Hypothalamus (tissue), 51 donors: ENCODE measurements around the gene BMPR2.
A peak's percentile ranks its signal among the peaks of the same experiment; 100 is the strongest.
"Not testable (repeated sequence)": the region's sequence is repeated elsewhere in the genome, so short reads cannot be mapped to it uniquely, and the experiment has no call there.

Experiments
- DNase-seq, 51 donors: peaks; one replicate each; lab custom pipeline; 2025; lab: John Stamatoyannopoulos, UW

Gene BMPR2

DNA sequence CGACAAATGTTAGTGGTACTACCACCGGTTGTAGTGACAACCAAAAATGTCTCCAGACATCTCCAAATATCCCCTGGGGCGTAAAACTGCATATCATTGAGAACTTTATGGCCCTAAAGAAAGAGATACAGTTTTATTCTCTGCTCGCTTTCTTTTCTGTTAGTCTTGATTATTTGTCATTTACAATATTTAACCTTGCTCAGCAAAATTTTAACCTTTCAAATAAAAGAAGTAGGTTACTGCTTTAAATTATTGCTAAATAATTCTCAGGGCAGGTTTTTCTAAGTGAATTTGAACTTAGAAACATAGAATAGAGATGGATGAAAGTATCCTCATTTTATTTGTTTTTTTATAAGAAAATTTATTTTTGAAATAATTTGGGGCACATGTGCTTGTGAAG is 67.9 kb downstream of the BMPR2 start:
- no peak for DNase-seq

DNA sequence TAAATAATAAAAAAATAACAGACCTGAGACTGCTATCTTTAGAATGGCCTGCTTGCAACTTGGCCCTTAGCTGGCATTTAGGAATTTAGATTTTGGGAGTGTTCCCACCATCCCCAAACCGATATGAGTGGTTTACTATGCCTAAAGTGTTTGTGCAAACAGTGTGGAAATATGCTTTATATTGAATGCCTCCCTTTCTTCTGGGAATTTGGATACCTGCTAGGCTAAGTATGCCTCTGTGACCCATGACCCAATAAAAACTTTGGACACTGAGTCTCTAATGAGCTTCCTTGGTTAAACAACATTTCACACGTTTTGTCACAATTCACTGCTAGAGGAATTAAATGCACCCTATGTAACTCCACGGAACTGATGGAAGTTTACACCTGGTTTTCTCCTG is 73.2 kb downstream of the BMPR2 start:
- no peak for DNase-seq

DNA sequence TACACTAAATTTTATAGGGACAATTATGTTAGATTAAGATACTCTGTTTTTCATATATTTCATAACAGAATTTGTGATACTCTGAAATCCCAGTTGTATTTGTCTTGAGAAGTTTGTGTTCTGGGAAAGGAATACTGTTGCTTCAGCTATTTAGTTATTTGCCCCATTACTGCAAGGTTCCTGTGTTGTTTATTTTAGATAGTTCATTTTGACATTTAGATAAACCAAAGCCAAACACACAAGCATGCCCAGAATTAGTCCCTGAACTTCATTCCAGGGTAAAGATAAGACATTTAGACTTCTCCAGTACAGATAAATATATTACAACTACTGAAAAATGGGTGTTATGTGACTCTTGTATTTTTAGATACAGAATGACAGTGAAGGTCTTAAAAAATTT is 74.7 kb downstream of the BMPR2 start:
- no peak for DNase-seq

DNA sequence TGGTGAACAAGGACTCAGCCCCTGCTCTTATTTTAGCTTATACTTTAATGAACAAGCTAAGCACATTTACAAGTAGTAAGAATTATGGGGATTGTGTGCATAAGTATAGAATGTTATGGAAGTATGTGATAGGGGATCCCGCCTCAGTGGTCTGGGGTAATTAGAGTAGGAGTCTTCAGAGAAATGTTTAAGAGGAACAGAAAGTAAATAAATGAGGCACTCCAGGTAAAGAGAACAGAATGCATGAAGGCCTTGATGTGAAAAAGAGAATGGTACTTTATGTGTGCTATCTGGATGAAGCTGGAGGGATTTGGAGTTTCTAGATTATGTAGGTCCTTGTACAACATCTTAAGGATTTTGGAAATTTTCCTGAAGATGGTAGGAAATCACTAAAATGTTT is 76.6 kb downstream of the BMPR2 start:
- DNase-seq, result no peak

DNA sequence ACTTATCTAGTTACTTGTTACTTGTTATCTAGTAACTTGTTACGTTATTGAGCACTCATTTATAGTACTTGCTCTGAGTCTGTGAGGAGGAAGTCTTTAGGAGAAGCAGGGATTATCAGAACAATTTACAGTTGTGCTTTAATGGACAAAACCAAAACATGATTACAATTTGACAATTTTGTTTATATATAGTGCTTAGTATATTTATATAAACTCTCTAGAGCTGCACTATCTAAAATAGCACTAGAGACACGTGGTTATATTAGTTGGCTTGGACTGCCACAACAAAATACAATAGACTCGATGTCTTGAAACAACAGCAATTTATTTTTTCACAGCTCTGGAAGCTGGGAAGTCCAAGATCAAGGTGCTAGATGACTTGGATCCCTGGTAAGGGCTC is 78.4 kb downstream of the BMPR2 start:
- DNase-seq, result no peak

DNA sequence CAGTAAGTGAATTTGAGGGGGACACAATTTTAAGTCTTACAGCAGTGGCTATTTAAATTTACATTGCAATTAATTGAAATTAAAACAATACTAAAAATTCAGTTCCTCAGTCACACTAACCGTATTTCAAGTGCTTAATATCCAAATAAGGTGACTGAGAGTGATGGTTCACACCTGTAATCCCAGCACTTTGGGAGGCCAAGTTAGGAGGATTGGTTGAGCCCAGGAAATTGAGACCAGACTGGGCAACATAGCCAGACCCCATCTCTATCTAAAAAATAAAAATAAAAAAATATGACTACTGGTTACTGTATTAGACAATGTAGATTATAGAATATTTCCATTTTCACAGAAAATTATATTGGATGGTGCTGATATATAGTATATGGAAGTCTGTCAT is 79.0 kb downstream of the BMPR2 start:
- no peak for DNase-seq

DNA sequence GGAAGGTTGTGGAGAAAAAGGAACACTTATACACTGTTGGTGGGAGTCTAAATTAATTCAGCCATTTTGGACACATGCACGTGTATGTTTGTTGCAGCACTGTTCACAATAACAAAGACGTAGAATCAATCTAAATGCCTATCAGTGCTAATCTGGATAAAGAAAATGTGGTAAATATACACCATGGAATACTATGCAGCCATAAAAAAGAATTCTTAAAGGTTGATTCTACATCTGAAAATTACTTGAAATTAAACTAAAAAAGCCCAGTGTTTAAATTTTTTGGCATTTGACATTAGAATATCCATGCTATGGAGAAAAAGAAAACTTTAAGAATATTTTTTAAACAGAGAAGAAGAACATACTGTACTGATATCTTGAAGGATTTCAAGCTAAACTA is 84.0 kb downstream of the BMPR2 start:
- no peak for DNase-seq

DNA sequence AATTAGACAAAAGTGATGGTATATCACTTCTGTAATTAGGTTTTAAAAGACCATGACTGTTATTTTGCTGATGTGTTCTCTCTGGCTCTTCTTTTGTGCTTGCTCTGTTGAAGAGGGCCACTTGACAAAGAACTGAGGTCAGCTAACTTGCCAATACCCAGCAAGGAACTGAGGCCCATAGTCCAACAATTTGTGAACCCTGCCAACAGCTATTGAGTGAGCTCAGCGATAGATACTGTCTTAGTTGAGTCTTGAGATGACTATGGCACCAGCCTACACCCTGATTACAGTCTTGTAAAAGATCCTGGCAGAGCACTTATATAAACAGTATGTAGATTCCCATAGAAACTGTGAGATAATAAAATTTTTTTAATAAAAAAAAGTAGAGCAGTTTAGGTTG is 103.0 kb downstream of the BMPR2 start:
- DNase-seq, result peak in 1 of 51 donors; percentile 0

DNA sequence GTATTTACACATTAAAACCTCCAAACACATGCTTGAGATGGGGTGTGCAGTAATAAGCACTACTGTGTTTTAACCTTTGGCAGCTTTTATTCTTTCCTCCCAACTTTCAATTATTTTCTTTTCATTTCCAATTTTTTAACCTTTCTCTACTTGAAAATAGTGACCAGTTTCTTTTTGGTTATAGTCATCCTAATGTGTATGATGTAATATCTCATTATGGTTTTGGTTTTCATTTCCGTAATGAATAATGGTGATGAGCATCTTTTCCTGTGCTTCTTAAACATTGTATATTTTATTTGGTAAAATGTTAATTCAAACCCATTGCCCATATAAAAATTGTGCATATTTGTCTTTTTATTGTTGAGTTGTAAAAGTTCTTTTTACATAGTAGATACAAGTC is 103.5 kb downstream of the BMPR2 start:
- DNase-seq, result no peak

DNA sequence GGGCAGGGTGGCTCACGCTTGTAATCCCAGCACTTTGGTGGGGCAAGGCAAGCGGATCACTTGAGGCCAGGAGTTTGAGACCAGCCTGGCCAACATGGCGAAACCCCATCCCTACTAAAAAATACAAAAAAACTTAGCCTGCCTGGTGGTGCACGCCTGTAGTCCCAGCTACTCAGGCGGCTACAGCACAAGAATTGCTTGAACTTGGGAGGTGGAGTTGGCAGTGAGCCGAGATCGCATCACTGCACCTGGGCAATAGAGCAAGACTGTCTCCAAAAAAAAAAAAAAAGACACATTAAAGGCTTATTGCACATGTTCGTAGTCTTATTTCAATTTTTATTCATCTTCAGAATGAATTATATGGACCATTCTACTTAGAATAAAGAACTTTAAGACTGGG is 110.2 kb downstream of the BMPR2 start:
- no peak for DNase-seq

DNA sequence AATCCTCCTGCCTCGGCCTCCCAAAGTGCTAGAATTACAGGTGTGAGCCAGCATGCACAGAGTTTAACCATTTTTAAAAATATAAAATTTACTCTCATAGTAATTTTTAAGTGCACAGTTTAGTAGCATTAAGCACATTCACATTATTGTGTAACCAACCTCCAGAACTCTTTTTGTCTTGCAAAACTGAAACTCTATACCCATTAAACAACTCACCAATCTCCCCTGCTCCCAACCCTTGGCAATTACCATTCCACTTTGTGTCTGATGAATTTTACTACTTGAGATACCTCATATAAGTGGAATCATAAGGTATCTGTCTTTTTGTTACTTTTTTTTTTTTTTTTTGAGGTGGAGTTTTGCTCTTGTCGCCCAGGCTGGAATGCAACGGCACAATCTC is 112.5 kb downstream of the BMPR2 start:
- no peak for DNase-seq

DNA sequence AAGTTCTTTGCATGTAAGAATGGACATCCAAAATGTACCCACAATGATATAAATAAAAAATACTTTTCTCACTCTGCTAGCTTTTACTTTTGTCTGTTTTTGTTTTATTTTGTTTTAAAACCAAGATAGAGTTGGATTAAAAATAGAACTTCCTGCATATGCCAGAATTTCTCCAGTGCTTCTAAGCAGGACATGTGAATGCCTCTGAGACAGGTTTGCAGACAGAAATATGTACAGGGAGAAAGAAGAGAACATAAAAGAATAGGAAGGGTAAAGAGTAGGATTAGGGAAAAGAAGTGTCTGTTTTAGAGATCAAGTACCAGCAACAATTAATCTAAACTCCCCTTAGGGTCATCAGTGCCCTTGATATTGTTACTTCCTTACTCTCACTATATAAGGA is 114.4 kb downstream of the BMPR2 start:
- DNase-seq, result no peak

DNA sequence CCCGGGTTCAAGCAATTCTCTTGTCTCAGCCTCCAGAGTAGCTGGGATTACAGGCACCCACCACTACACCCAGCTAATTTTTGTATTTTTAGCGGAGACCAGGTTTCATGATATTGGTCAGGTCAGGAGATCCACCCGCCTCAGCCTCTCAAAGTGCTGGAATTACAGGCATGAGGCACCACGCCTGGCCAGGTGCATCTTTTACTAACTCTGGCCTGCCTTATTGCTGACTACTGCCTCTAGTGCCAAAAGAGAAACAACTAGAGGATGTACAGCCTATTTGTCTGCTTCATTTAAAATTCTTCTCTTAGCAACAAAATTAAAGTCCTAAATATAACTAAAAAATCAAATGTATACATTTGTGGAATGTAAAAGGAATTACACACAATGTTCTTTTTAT is 115.4 kb downstream of the BMPR2 start:
- DNase-seq, result no peak

DNA sequence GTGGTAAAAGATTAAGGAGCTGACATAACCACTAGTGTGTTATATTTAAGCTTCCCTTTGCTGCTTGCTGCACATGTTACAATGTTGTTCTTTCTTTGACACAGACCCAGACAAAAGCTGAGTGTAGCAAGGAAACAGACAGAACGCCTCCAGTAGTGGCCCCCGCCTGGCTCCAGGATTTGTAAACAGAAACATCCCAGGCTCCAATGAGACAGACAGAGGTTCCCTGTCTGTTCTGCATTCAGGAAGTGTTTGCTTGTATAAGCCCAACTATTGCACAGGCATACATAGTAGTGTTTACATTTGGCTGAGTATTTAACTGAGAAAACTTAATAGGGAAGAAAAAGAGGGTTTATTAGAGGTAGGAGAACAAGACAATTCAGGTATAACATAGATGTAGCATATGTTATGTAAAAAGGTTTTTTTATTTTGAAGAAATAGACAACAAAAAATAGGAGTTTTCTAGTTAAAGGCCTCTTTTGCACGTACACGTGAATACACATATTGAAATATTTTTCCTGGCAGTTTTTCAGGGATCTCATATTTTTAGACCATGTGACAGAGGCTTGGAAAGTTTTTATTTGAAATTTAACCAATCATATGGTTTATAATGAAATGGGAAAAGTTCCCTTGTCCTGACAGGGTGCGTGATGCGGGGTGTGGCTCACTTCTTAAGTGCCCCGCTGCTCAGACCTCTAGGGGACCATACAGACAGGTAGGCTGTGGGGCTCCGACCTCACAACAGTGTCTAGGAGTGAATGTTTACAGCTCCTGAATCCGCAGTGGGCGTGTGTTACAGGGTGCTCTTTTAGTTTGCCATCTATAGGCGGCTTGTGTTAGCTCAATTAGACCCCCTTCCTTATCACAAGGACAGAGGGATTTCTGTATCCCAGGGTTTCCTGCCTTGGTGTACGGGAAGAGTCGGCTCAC is 118.4 kb downstream of the BMPR2 start:
- peak in 30 of 51 donors; percentile 2 to 70 (median 23) for DNase-seq

DNA sequence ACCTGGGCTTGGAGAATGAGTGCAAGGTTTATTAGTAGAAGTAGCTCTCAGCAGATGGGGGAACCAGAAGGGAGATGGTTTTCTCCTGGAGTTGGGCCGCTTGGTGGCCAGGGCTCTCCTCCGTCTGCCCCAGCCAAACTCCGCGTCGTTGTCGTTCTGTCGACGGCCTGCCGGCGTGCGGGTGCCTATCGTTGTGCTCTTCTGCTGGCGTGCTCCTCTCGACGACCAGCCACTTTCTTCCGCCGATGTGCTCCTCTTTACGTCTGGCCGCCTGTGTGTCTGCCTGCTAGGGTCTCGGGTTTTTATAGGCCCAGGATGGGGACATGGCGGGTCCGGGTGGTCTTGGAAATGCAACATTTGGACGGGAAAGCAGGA is 119.1 kb downstream of the BMPR2 start:
- DNase-seq, result no peak

DNA sequence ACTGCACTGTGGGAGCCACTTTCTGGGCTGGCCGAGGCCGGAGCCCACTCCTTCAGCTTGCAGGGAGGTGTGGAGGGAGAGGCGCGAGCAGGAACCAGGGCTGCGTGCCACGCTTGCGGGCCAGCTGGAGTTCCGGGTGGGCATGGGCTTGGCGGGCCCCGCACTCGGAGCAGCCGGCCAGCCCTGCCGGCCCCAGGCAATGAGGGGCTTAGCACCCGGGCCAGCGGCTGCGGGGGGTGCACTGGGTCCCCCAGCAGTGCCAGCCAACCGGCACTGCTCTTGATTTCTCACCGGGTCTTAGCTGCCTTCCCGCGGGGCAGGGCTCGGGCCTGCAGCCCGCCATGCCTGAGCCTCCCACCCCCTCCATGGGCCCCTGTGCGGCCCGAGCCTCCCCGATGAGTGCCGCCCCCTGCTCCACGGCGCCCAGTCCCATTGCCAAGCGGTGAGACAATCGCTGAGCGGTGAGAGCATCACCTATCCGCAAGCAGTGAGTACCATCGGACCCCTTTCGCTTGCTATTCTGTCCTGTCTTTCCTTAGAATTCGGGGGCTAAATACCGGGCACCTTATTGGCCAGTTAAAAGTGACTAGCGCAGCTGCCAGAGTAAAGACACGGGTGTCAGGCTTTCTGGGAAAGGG is 120.8 kb downstream of the BMPR2 start:
- not testable (repeated sequence) for DNase-seq

DNA sequence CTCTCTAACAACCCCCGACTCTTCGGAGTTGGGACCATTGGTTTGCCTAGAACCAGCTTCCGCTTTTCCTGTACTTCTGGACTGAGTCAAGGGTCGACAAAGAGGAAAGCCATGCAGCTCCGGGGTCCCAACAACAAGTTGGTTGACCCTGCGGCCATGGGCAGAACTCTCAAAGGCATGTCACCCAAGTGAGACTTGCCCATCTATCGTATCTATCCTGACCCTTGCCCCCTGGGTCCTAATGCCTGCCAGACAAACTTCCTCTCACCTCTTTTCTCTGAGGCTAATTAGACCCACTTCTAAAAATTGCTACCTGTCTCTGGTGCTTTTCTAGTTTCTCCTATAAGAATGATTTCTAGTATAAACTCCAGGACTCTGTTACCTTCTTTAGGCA is 121.3 kb downstream of the BMPR2 start:
- not testable (repeated sequence) for DNase-seq

DNA sequence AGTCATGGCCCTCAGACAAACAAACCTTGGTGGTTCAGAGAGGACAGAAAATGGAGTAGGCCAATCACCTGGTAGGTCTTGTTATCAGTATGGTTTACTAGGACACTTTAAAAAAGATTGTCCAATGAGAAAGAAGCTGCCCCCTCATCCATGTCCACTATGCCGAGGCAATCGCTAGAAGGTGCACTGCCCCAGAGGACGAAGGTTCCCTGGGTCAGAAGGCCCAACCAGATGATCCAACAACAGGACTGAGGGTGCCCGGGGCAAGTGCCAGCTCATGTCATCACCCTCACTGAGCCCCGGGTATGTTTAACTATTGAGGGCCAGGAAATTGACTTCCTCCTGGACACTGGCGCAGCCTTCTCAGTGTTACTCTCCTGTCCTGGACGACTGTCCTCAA is 123.7 kb downstream of the BMPR2 start:
- not testable (repeated sequence) for DNase-seq

DNA sequence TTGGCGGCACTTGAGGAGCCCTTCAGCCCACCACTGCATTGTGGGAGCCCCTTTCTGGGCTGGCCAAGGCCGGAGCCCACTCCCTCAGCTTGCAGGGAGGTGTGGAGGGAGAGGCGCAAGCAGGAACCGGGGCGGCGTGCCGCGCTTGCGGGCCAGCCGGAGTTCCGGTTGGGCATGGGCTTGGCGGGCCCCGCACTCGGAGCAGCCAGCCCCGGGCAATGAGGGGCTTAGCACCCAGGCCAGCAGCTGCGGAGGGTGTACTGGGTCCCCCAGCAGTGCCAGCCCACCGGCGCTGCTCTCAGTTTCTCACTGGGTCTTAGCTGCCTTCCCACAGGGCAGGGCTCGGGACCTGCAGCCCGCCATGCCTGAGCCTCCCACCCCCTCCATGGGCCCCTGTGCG is 127.1 kb downstream of the BMPR2 start:
- DNase-seq, result not testable (repeated sequence)

DNA sequence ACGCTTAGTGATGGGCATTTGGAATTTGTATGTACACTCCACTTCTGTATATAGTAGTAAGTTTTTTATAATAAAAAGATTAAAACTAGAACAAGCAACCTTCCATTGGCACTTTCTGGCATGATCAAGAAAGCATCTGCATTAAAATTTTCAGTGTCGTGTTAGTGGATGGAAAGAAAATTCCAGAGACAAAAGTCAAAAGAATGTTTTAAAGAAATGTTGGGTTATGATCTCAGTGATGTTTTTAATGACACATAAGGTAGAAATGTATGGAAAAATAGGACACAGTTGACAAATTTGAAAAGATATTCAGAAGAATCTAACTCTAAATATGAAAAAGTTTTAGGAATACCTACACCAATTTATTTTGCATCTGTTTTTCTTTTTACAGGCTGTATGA is 132.6 kb downstream of the BMPR2 start:
- DNase-seq, result no peak

DNA sequence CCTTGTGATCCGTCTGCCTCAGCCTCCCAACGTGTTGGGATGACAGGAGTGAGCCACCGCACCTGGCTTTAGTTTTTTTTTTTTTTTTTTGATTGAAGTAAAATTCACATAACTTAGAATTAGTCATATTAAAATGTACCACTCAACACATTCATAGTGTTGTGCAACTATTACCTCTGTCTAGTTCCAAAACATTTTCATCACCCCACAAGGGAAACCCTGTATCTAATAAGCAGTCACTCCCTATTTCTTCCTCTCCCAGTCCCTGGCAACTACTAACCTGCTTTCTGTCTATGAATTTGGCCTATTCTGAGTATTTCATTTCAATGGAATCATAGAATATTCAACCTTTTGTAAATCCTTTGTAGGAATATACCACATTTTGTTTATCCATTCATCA is 134.8 kb downstream of the BMPR2 start:
- DNase-seq, result no peak

DNA sequence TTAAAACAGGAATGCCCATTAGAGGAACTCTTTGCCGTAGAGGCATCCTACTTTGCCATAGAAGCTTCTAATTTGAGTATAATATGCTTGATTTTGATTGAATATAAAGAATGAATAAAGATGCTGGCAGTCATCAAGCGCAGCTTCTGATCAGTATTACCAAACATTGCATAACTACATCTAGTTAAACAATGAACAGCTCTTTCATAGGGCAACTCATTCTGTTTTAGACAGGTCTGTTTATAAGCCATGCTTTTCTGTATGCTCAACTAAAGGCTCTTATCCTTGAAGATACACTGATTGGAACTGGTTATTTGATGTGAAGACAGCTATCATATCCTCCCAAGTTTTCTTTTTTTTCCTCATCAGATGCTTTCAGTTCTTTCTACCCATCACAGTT is 136.0 kb downstream of the BMPR2 start:
- no peak for DNase-seq
